GM12878 (cell line): ENCODE data around the gene ATP6V1G1.

Experiments used
- CTCF ChIP-seq, 3 experiments: IDR thresholded peaks in 2 of 3; conservative IDR thresholded peaks in 1 of 3; 2 replicates each; pipeline ENCODE4 v1.5.1; 2011; ENCODE audit warnings: low read depth in 3 of 3, low read length in 3 of 3, mild to moderate bottlenecking in 3 of 3, control low read depth in 2 of 3, moderate library complexity in 2 of 3, inconsistent platforms in 1 of 3, mixed read lengths in 1 of 3; ENCODE audit not compliant: control insufficient read depth in 2 of 3, insufficient read depth in 1 of 3; ENCODE audit errors: extremely low read depth in 1 of 3
- EGR1 ChIP-seq, 2 experiments: IDR thresholded peaks; 1 replicate in 1 of 2; 2 replicates in 1 of 2; pipeline ENCODE4 v1.6.1; 2011 to 2012; ENCODE audit warnings: low read depth in 2 of 2, low read length in 2 of 2, borderline replicate concordance in 1 of 2, mild to moderate bottlenecking in 1 of 2, moderate library complexity in 1 of 2
- EZH2 ChIP-seq: IDR thresholded peaks from 2 replicates; pipeline ENCODE4 v1.6.1; 2012; ENCODE audit warnings: low read depth, mild to moderate bottlenecking, control low read depth, inconsistent platforms, low read length, borderline replicate concordance; ENCODE audit not compliant: control insufficient read depth
- JUND ChIP-seq: IDR thresholded peaks from 2 replicates; pipeline ENCODE4 v1.6.1; 2012; ENCODE audit warnings: low read depth, mild to moderate bottlenecking, low read length, improper control_type of control experiment, moderate library complexity
- NFXL1 ChIP-seq: fragments of 450-650 bp; IDR thresholded peaks from 2 replicates; pipeline ENCODE4 v1.6.1; 2017; ENCODE audit warnings: antibody characterized with exemption, mild to moderate bottlenecking, borderline replicate concordance
- POLR2AphosphoS5 ChIP-seq: IDR thresholded peaks from 2 replicates; pipeline ENCODE4 v1.6.1; 2011; ENCODE audit warnings: mild to moderate bottlenecking, low read length, inconsistent platforms
- RAD21 ChIP-seq: IDR thresholded peaks from 2 replicates; pipeline ENCODE4 v1.6.1; 2011; ENCODE audit warnings: mild to moderate bottlenecking, low read depth, low read length, moderate library complexity; ENCODE audit not compliant: insufficient read depth
- RCOR1 ChIP-seq: conservative IDR thresholded peaks from 2 replicates; pipeline ENCODE4 v1.6.1; 2012; ENCODE audit warnings: low read depth, low read length, improper control_type of control experiment
- TF ChIP-seq, protein P1 (sequence below): IDR thresholded peaks from 2 replicates; pipeline ENCODE4 v1.6.1; 2011; ENCODE audit warnings: low read depth, mild to moderate bottlenecking, low read length, moderate library complexity, borderline replicate concordance; ENCODE audit errors: extremely low read depth

DNA sequence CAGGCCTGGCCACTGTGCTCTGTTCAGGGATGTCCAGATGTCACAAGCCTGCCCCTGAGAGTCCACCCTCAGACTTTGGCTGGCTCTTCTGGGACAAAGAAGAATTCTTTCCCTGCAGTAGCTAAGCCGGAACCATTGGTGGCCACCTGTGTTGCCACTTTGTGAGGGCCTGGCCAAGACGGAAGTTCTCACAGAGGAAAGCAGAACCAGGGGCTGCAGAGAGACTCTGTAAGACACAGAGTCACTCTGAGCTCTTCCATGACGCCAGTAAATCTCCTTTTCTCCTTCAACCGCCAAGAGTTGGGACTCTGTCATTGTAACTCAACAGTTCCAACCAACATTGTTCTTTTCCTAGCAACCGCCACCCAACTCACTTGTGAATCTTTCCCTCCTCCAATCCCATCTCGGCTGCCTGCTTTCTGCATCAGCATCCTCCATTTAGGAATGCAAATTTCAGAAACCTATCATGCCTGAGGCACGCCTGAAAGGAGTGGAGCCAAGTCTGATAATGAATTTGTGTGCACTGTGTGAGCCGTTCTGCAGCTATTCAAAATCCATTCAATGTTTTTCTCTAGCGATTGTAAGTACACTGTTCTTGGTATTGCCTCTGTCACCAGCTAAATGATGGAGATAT is 37.8 kb upstream of the ATP6V1G1 start:
- TF ChIP-seq EZH2: no peak
- TF ChIP-seq RCOR1: no peak
- no peak for TF ChIP-seq RAD21
- no peak for TF ChIP-seq NFXL1
- TF ChIP-seq CTCF (IDR thresholded peaks at IDR 0.05 in 2 of 3, conservative IDR thresholded peaks at IDR 0.05 in 1 of 3; ENCODE audit: control insufficient read depth in 2 of 3, extremely low read depth in 1 of 3, insufficient read depth in 1 of 3, low read depth in 3 of 3, low read length in 3 of 3): no peak
- TF ChIP-seq EGR1 (IDR thresholded peaks at IDR 0.05; ENCODE audit: borderline replicate concordance in 1 of 2, low read depth in 2 of 2, low read length in 2 of 2): no peak
- no peak for TF ChIP-seq POLR2AphosphoS5
- TF ChIP-seq, protein P1, sequence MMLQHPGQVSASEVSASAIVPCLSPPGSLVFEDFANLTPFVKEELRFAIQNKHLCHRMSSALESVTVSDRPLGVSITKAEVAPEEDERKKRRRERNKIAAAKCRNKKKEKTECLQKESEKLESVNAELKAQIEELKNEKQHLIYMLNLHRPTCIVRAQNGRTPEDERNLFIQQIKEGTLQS: no peak
- TF ChIP-seq JUND: no peak
